GM21528 (cell line): Measurements from ENCODE around the gene FADS3.
"Not testable (repeated sequence)": the region's sequence is repeated elsewhere in the genome, so short reads cannot be mapped to it uniquely, and the experiment has no call there.

Source experiments
- ATAC-seq: cut with Tn5 transposase; IDR thresholded peaks from one replicate; pipeline ENCODE4 v1.9.1; 2021; ENCODE audit warnings: mild to moderate bottlenecking, moderate library complexity; ENCODE audit not compliant: unreplicated experiment, low FRiP score

Gene FADS3

DNA sequence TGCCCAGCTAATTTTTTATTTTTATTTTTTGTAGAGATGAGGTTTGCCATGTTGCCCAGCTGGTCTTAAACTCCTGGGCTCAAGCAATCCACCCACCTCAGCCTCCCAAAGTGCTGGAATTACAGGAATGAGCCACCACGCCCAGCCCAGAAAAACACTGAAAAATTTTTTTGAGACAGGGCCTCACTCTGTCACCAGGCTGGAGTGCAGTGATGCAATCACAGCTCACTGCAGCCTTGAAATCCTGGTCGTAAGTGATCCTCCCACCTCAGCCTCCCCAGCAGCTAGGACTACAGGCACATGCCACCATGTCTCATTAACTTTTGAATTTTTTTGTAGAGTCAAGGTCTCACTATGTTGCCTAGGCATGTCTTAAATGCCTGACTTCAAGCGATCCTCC, 9.1 kb downstream of the FADS3 start:
- ATAC-seq = not testable (repeated sequence)

DNA sequence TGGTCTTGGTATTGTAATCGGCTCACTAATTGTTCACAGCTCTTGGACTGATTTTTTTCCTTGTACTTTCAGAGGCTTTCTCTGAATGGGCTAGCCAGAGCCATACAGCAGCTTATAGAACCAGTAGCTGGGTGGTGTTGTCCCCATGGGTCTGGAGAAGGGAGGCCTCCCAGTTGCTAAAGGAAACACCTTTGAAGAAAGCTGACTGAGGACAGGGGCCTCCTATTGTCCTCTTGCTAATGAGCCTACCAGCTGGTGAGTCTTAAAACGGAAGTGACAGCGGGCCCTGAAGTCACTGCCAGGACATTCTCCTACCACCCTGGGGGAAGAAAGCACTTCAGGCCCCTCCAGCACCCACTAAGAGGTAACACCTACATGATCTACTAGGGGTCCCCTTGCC, 9.9 kb downstream of the FADS3 start:
- no peak for ATAC-seq

- no peak for ATAC-seq
Measured at GRCh38 chr11:61880454-61880853, 10.9 kb downstream of the FADS3 start.

DNA sequence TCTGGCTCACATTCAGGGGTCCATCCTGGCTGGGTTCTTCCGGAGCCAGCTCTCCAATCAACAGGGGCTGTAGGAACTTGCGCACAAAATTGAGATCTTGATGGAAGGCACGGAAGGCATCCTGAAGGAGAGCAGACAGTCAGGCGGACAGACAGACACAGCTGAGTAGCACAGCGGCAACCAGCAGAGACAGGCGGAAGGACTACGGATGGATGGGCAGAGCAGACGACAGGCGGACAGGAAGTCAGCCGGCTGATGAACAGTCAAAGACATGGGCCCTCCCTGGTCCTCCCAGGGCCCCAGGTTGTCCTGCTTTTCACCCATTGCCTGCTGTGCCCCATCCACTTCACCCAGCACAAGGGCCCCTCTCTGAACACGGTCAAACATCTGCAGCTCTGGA, 11.3 kb downstream of the FADS3 start:
- ATAC-seq = no peak

GRCh38 chr11:61879152-61879551, 12.2 kb downstream of the FADS3 start:
- no peak for ATAC-seq

- no peak for ATAC-seq
Measured at GRCh38 chr11:61875698-61876097, 15.6 kb downstream of the FADS3 start.

DNA sequence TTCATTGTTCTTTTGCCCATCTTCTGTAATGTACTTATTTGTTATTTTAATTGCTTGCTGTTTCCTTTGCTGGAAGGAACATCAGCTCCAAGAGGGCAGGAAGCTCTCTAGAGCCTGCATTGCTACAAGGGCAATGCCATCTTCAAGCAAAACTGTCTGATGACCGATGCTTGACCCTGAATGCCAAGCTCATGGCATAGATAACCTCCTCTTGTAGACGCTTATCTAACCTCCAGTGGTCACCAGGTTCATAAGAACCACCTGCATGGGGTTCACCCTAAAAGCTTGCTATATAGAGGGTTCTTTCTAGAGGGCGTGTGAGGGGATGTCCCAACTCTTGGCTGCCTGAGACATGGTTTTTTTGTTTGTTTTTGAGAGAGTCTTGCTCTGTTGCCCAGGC, 16.5 kb downstream of the FADS3 start:
- ATAC-seq = no peak

DNA sequence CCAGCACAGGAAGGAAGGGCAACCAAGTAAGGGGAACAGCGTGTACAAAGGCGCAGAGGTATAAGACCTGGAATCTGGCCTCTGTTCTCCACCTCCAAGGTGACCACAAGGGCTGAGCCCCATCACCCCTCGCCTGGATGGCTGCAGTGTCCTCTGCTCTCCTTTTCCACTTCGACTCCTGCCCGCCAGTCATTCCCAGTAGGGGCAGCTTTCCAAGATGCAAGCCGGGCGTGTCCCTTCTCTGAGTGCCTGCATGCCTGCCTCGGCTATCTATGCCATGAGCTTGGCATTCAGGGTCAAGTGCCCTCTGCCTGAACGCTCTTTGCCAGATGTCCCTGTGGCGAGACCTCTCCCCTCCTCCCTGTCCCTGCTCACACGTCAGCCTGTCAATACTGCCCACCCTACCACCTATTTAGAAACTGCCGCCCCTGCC, 17.0 kb downstream of the FADS3 start:
- no peak for ATAC-seq

DNA sequence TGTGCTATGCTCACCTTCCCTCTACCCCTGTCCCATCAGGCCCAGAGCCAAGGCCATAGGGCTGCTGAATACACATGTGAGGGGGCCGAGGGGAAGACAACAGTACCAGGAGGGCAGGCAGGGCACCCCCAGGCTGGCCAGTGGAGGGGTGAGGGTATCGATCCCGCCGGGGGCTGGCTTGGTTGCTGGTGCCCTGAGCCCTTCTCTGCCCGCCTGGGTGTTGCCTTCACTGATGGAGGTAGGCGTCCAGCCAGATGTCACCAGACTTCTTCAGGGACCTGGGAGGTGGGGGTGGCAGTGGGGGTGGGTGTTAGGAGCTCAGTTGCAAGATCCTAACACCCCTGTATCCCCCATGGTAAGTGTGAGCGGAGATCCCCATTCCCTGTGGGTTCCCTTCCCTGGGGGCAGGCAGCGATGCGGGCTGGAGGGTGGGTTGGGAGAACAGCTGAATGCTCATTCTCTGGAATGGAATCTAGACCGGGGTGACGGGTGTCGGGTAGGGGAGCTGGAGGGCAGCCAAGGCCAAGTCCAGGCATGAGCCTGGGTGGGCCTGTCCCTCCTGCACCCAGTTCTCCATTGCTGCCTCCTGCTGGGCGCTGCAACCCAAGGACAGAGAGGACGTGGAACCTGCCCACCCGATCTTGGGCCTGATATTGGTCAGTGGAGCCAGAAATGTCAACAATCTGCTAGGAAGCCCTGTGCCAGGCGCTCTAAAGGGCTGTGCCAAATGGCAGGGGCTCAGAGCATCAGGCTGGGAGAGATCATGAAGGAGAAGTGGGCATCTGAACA, 17.6 kb downstream of the FADS3 start:
- no peak for ATAC-seq

DNA sequence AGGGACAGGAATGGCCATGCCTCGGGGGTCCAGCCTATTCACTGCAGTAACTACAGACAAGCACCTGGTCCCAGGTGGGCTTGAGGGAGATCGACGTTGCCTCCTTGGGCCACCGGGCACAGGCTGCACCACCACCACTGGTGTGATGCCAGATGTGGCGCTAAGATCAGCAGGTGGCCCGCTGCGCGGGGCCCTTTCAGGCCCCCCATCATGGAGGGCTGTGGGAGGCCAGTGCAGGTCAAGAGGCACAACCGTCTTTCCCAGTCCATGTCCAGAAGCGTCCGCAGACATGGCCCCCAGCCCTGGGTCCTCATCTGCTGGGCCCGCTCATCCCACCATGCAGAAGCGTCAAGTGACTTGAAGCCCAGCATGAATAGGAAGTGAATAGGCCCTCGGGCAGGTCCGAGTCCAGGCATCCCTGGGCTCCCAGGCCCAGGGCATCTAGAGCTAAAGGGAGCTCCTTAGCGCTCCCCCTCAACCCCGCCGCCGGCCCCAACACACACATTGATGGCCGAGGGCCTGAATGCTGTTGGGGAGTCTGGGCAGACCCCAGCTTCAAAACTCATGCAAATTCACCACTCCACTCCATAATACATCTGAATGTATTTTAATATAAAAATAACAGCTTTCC, 18.3 kb downstream of the FADS3 start:
- no peak for ATAC-seq

GRCh38 chr11:61871158-61871597, 20.2 kb downstream of the FADS3 start:
- ATAC-seq = peak; percentile 58

- ATAC-seq = no peak
Measured at GRCh38 chr11:61870541-61871031, 20.8 kb downstream of the FADS3 start.

DNA sequence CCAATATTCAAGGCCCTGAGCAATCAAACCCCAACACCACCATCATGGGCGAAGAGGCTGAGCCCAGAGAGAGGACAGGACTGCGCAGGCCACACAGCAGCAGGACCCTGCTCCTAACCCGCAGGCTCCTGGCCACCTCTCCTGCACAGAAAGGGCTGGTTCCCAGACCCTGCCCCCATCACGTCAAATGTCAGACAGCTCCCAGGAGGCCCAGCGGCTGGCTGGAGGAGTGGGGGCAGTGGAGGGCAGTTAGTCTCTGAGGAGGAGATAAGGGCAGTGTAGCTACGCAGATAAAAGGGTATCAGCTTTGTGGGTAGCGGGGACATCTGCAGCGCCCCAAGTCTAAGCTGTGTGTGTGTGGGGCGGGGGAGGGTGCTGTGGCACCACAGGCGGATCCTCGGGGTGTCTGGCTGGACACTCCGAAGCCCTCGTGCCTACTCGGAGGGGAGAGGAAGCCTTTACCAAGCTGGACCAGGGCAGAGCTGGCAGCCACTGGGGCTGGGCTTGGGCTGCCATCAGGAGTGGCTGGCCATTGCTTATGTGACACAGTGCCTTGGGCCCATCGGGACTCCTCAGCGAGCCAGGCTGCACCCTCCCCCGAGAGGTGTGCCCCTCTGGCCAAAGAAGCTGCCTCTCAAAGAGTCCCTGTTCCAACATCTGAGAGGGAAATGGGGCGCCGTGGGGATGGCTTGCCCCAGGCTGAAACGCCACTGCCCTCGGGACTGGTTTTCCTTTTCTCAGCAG, 21.5 kb downstream of the FADS3 start:
- no peak for ATAC-seq

DNA sequence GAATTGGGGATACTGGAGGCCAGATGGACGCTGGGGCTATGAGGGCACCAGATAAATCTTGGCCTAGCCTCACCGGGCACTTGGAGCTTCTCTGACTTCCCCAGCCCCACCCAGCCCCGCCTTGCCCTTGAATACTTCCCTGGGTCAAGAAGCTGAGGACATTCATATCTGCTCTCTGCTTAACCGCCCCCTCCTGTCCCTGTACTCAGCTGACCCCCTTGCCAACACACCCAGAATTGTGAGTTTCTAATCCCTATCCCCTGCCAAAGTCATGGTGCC, 22.0 kb downstream of the FADS3 start:
- ATAC-seq = no peak

DNA sequence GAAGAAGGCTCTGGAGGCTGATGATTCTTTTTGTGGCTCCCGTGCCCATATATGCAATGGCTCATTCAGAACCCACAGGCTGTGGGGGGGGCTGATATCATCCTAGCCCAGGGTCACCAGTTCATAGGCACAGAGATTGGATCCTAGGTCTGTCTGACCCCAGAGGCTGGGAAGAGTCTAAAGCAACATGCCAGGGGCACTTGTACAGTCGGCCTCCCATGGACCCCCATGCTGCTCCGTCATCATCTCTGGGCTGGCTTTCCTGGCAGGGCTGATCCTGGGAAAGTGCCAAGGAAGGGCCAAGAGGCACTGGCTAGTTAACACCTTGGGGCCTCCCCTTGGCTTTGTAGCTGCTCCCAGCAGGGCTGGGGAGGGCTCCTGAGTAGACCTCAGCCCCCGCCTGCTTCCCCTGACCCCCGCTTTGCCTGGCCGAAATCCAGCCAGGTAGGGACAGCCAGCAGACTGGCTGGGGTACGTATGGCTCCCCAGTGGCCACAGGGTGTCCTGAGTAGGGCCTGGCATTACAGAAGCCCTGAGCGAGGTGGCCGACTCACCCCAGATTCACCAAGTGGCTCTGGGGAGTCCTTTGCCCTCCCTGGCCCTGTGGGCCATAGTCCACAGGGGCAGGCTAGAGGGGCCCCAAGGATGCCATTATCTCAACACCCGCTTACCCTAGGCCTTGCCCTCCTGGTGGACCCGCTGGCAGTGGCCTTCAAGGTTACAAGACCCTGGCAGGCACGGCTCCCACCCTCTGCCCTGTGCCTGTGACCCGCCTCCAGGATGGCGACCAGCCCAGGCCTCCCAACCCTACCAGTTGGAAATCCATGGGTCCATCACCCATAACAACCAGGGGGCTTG, 22.5 kb downstream of the FADS3 start:
- no peak for ATAC-seq

DNA sequence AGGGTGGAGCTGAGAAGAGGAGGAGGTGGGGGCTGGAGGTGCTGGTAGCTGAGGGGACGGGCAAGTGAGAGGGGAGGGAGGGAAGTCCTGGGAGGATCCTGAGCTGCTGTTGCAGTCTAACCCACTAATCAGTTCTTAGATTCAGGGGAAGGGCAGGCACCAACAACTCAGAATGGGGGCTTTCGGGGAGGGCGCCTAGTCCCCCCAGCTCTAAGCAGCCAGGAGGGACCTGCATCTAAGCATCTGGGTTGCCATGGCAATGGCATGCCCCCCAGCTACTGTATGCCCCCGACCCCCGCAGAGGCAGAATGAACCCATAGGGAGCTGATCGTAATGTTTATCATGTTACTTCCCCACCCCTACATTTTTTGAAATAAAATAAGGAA, 24.4 kb downstream of the FADS3 start:
- ATAC-seq = no peak

DNA sequence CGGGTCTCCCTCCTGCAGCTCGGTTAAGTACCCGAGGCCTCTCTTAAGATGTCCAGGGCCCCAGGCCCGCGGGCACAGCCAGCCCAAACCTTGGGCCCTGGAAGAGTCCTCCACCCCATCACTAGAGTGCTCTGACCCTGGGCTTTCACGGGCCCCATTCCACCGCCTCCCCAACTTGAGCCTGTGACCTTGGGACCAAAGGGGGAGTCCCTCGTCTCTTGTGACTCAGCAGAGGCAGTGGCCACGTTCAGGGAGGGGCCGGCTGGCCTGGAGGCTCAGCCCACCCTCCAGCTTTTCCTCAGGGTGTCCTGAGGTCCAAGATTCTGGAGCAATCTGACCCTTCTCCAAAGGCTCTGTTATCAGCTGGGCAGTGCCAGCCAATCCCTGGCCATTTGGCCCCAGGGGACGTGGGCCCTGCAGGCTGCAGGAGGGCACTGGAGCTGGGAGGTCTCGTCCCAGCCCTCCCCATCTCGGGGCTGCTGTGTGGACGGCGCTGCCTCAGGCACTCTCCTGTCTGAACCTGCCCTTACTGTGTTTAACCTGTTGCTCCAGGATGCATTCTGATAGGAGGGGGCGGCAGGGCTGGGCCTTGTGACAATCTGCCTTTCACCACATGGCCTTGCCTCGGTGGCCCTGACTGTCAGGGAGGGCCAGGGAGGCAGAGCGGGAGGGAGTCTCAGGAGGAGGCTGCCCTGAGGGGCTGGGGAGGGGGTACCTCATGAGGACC, 25.0 kb downstream of the FADS3 start:
- ATAC-seq = no peak

GRCh38 chr11:61864814-61865775, 26.2 kb downstream of the FADS3 start:
- ATAC-seq = no peak

DNA sequence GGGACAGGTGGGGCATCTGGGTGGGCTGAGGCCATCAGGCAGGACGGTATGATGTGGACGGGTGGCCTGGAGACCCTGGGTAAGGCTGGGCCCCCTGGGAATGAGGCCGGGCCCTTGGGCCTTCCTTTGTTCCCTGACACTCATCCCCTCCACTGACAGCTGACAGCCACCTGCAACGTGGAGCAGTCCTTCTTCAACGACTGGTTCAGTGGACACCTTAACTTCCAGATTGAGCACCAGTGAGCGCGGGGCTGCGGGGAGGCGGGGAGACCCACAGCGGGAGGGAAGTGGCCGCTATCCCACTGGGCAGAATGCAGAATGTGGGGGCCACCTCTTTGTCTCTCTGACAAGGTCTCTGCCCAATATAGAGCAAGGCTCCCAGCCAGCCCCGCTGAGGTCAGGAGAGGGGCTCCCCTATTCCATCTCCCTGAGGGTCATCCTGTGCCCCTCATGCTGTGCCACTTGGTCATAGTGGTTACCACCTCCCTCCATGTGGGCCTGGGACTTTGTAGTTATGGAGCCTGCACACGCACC, 27.7 kb downstream of the FADS3 start:
- ATAC-seq = no peak
